Measurements from ENCODE around the gene HS6ST3. TPM values are rescaled to one million over a fixed set of nuclear protein-coding genes. Genes with fewer than 3 reads are reported as not detected.

Gene HS6ST3
- total RNA-seq, 4 donors from 2014 or later: 0.97 to 2.2 (median 2.0) TPM

DNA sequence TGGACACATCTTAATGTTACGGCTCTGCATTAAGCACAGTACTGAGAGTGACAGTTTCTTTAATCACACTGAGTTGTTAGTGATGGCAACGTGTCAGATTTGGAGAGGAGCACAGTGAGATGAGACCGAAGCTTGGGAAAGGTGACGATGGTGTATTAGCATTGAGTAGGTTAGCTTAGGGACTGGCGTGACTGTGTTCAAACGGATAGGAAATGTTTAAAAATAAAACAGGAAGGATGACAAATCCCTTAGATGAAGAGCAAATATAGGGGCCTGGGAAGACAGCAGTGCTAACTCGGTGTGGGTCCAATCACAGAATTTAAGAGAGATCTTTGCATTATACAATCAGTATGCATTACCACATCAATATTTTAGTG, 384.3 kb downstream of the HS6ST3 start:
- in situ Hi-C loops (cut with MboI; ENCODE audit: low sequenced_read_pairs in 4 of 4) (no loop called here), intact Hi-C loops (cut with DNase I; ENCODE audit: low total_unique reads) (no loop called here)
- H3K27me3 ChIP-seq: no peaks in the 10 kb centered on the region
- H3K9me3 ChIP-seq: no peaks in the 10 kb centered on the region
- no peak for TF ChIP-seq POLR2A (IDR thresholded peaks at IDR 0.05)
- TF ChIP-seq, protein P1, sequence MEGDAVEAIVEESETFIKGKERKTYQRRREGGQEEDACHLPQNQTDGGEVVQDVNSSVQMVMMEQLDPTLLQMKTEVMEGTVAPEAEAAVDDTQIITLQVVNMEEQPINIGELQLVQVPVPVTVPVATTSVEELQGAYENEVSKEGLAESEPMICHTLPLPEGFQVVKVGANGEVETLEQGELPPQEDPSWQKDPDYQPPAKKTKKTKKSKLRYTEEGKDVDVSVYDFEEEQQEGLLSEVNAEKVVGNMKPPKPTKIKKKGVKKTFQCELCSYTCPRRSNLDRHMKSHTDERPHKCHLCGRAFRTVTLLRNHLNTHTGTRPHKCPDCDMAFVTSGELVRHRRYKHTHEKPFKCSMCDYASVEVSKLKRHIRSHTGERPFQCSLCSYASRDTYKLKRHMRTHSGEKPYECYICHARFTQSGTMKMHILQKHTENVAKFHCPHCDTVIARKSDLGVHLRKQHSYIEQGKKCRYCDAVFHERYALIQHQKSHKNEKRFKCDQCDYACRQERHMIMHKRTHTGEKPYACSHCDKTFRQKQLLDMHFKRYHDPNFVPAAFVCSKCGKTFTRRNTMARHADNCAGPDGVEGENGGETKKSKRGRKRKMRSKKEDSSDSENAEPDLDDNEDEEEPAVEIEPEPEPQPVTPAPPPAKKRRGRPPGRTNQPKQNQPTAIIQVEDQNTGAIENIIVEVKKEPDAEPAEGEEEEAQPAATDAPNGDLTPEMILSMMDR (IDR thresholded peaks at IDR 0.05 in 4 of 5, conservative IDR thresholded peaks at IDR 0.05 in 1 of 5): no peak
- H3K27ac ChIP-seq: no peak overlapping the region
- no peak for DNase-seq
- no peak overlapping the region for H3K4me3 ChIP-seq
- no peak for ATAC-seq
- no peaks in the 10 kb centered on the region for H3K4me1 ChIP-seq
- no peaks in the 10 kb centered on the region for H3K36me3 ChIP-seq

DNA sequence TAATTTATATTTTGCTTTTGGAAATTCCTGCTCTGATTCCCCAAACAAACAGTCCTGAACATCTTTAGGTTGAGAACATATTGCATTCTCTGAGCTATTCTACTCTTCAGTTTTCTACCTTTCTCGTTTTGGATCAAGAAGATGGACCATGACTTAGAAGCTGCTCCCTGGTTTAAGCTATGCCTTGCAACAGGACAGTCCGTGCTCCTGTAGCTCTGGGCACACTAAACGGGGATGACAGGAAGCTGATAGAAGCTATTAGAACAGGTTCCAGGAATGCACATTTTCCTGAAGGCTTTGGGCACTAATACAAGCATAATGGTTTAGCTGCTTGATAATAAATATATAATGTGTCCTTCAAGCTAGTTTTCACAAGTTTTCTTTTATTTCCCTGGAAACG, 385.2 kb downstream of the HS6ST3 start:
- Histone ChIP-seq H3K36me3 (no peaks in the 10 kb centered on the region), H3K4me3 (no peak overlapping the region), H3K9me3 (no peaks in the 10 kb centered on the region), H3K27ac (no peak overlapping the region), H3K4me1 (no peaks in the 10 kb centered on the region), H3K27me3 (no peaks in the 10 kb centered on the region)
- in situ Hi-C loops (cut with MboI; ENCODE audit: low sequenced_read_pairs in 4 of 4): no loop called here
- ATAC-seq (no peak), DNase-seq (no peak)
- intact Hi-C loops (cut with DNase I; ENCODE audit: low total_unique reads): no loop called here
- TF ChIP-seq, protein P1 (IDR thresholded peaks at IDR 0.05 in 4 of 5, conservative IDR thresholded peaks at IDR 0.05 in 1 of 5): no peak
- no peak for TF ChIP-seq POLR2A (IDR thresholded peaks at IDR 0.05)

DNA sequence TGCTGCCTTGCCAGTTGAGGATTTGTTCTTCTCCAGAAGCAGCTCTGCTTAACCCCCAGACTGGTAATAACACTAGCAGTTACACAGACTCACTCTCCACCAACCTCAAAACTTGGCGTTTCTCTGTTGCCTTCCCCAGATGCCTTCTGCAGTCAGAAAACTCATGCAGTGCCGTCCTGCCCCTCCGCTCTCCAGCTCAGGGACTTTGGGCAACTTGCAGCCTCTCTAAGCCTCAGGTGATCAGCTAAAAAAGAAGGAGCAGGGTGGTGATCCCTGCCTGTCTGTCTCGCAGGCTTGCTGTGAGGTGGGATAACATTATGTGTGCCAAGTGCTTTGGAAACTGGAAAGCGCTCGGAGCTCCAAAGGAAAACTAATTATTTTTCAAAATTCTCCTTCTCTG, 391.6 kb downstream of the HS6ST3 start:
- no peaks in the 10 kb centered on the region for H3K4me1 ChIP-seq
- DNase-seq (no peak), ATAC-seq (no peak)
- H3K27me3 ChIP-seq: no peaks in the 10 kb centered on the region
- TF ChIP-seq POLR2A (IDR thresholded peaks at IDR 0.05): no peak
- TF ChIP-seq, protein P1 (IDR thresholded peaks at IDR 0.05 in 4 of 5, conservative IDR thresholded peaks at IDR 0.05 in 1 of 5): no peak
- H3K9me3 ChIP-seq: no peaks in the 10 kb centered on the region
- no peak overlapping the region for H3K4me3 ChIP-seq
- no peaks in the 10 kb centered on the region for H3K36me3 ChIP-seq
- in situ Hi-C loops (cut with MboI; ENCODE audit: low sequenced_read_pairs in 4 of 4): no loop called here
- H3K27ac ChIP-seq: no peak overlapping the region
- intact Hi-C loops (cut with DNase I; ENCODE audit: low total_unique reads): no loop called here

DNA sequence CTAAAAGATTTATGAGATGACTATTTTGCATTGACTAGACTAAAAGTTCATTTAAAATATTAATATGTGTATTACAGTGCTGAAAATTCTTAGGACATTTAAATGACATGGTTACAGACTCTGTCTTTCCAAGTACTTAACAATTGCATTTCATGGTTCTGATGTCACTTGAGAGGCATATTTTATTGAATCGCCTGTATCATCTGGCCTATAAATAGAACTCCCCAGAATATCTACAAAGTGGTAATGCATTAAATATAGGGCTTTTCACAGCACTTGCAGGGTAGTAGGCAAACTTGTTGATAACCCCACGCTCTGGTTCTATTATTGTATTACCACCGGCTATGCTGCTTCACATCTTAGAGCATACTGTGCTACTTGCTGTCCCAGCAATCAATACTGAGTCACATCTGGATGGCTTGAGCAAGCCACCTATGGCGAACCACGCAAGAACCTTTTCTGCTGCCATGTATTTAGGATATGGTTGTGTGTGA, 400.6 kb downstream of the HS6ST3 start:
- Histone ChIP-seq H3K4me1 (no peaks in the 10 kb centered on the region), H3K36me3 (no peaks in the 10 kb centered on the region), H3K27me3 (no peaks in the 10 kb centered on the region), H3K4me3 (no peak overlapping the region), H3K9me3 (no peaks in the 10 kb centered on the region), H3K27ac (no peak overlapping the region)
- TF ChIP-seq, protein P1 (IDR thresholded peaks at IDR 0.05 in 4 of 5, conservative IDR thresholded peaks at IDR 0.05 in 1 of 5): no peak
- TF ChIP-seq POLR2A (IDR thresholded peaks at IDR 0.05): no peak
- intact Hi-C loops (cut with DNase I; ENCODE audit: low total_unique reads) (no loop called here), in situ Hi-C loops (cut with MboI; ENCODE audit: low sequenced_read_pairs in 4 of 4) (no loop called here)
- DNase-seq: no peak
- no peak for ATAC-seq

DNA sequence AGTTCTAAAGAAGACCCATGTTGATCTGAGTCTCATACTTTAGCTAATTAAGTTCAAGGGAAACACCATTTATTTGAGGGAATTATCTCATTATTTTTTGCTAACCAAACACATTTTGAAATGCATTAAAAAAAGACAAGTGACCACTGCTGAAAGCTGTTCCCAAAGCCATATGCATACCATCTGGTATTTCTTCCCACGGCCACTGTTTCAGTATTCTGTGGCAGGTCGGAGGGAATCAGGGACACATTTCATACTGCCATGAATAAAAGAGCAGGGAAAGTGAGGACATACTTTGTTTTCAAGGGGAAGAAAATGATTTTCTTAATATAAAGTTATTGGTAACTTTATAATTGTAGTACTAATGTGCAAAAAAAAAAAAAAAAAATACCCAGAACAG, 401.2 kb downstream of the HS6ST3 start:
- H3K4me1 ChIP-seq: no peaks in the 10 kb centered on the region
- H3K4me3 ChIP-seq: no peak overlapping the region
- intact Hi-C loops (cut with DNase I; ENCODE audit: low total_unique reads): no loop called here
- ATAC-seq: no peak
- TF ChIP-seq, protein P1 (IDR thresholded peaks at IDR 0.05 in 4 of 5, conservative IDR thresholded peaks at IDR 0.05 in 1 of 5): no peak
- TF ChIP-seq POLR2A (IDR thresholded peaks at IDR 0.05): no peak
- in situ Hi-C loops (cut with MboI; ENCODE audit: low sequenced_read_pairs in 4 of 4): no loop called here
- DNase-seq: no peak
- H3K36me3 ChIP-seq: no peaks in the 10 kb centered on the region
- no peak overlapping the region for H3K27ac ChIP-seq
- H3K9me3 ChIP-seq: no peaks in the 10 kb centered on the region
- H3K27me3 ChIP-seq: no peaks in the 10 kb centered on the region
